ENCODE data around the gene LMO1.
A peak's percentile ranks its signal among the peaks of the same experiment; 100 is the strongest.

Gene LMO1

DNA sequence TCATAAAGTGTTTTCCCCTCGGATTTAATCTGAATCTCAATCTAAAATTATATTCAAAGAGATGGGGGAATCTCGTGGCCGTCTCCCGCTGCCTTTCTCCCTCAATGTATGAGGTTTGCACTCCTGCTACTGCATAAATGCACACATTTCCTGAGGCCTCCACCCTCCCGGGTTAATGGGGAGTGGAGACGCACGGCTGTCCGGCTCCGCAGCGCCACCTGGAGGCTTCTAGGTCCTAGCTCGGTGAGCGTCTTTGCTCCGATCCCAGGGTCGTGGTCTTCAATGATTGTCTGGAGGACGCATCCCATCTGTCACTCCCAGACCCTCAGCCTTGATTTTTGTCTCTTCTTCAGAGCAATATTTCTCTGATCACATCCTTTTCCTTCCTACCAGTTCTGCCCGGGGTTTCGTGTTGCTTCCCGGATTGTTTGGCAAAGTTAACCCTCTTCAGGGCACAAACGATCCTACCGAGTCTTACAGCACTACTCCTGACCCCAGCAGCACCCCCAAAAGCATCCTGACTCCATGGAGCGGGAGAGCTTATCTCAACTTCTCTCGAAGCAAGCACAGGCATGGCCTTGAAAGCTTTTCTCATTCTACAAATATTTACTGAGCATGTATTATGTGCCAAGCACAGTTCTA is at the start of gene LMO1:
Gene LMO1 (minus strand): TSS at position 110 of the 642 bp plus-strand sequence. CDS start 516 bp downstream, outside the sequence.
- peak; percentile 92 for DNase-seq (ENCODE audit: low spot score)

DNA sequence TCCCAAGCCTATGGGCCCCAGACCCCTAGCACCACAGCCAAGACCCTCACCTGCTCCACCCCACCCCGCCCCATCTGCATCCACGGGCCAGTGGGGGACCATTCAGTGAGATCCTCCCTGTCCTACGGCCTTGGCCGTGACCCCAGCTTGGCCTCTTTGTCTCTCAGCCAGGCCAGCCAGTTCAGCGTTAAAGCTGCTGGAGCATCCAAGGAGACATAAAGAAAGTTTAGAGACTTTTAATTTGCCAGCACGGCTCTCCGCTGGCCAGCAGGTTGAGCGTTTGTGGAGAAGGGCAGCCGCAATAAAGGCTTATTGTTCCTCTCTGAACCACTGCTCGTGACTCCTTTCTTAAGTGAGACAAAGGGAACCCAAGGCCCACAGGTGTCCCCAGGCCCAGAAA is 49.3 kb upstream of the LMO1 start:
- no peak for DNase-seq (ENCODE audit: low spot score)

DNA sequence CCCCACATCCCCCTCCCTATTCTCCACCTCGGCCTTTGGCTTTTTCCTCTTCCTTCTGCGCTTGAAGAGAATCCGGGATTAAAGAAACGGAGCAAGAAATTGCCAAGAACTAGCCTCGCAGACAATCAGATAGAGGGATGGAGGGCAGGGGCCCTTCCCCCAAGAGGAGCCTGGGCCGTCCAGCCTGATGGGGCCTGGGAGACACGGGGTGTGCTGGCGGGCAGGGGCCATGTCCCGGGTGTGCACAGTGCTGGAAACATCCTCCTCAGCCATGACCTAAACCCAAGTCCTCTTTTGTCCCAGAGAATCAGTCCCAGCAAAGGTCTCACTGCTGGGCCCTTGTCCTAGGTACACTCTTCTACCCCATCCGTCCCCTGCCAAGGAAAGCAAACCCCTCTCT is 47.7 kb upstream of the LMO1 start:
- DNase-seq (ENCODE audit: low spot score), result no peak

DNA sequence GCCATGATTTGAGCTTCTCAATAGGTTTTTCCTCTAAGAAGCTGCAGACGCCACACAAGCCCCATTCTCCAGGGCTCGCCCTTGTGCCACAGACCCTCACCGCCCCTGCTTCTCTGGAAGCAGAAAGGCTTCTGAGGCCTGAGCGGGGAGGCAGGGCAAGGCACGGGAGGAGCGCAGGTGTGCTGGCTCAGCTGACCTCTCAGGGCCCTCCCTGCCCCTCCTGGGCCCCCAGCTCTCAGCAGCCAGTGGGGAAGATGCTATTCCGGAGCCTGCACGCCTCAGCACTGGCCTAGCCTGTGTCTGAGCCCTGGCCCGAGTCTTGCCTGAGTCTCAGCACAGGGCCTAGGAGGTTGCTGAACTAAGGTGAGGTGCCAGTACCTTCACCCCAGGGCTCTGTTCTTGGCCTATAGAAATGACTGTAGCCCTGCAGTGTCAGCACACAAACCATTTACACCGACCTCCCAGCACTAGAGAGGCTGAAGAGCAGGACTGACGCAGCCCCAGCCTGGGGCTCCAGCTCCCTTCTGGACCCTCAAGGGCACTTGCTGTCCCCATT is 47.1 kb upstream of the LMO1 start:
- DNase-seq (ENCODE audit: low spot score), result no peak

DNA sequence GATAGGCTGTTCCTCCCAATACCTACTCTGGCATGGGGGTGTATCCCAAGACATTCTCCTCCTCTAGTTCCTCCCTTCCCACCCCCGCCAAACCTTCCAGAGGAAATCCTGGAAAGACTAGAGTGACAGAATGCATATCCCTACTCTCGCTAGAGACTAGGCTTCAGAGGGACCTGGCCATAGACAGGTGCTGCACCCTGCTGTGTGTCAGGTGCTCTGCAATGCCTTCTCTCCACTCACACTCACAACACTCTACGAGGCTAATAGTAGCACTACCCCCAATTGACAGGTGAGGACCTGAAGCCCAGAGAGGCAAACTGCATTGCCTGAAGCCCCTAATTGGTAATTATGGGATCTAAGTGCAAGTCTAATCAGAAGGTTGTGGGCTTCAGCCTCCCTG is 46.2 kb upstream of the LMO1 start:
- DNase-seq (ENCODE audit: low spot score), result no peak

DNA sequence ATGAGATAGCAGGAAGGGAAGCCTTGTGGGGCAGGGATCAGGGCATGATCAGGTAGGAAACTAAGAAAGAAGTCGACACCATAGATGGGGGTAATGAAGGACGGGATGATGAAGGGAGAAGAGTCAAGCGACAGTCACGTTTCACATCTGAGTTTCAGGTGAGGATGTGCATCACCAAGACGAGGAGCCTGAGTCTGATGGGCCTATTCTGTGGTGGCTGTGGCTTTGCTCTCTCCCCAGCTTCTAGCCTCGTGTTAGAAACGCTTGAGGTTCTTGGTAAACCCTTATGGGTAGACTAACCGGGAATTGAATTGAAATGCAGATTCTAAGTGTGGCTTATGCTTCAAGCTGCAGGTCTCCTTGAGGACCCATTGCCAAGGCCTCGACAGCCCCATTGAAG is 45.6 kb upstream of the LMO1 start:
- DNase-seq (ENCODE audit: low spot score), result no peak

DNA sequence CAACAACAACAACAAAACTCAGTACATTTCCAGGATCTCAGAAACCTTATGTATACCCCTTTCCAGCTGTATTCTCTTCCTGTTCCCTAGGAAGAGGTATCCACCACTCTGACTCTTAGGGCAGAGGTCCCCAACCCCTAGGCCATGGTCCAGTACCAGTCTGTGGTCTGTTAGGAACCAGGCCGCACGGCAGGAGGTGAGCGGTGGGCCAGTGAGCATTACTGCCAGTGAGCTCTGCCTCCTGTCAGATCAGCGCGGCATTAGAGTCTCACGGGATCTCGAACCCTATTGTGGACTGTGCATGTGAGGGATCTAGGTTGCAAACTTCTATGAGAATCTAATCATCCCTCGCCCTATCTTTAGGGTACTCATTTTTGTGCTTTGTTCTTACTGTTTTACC is 43.9 kb upstream of the LMO1 start:
- DNase-seq (ENCODE audit: low spot score), result no peak

DNA sequence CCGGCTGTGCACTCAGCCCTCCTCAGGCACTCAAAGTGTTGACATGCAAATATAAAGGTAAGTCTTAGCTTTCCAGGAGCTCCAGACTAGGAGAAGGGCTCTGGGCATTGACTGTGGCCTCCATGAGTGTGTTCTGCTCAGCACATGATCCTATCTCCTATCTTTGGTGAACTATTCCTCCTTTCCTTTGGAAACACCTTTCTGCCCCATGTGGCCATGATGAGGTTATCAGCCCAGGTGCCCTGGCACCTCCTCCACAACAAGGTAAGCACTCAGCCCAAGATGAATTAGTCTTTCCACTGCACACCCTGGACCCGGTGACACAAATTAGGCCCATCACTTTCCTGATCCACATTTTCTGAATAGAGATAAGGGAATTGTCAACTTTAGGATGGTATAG is 37.9 kb upstream of the LMO1 start:
- DNase-seq (ENCODE audit: low spot score), result no peak

DNA sequence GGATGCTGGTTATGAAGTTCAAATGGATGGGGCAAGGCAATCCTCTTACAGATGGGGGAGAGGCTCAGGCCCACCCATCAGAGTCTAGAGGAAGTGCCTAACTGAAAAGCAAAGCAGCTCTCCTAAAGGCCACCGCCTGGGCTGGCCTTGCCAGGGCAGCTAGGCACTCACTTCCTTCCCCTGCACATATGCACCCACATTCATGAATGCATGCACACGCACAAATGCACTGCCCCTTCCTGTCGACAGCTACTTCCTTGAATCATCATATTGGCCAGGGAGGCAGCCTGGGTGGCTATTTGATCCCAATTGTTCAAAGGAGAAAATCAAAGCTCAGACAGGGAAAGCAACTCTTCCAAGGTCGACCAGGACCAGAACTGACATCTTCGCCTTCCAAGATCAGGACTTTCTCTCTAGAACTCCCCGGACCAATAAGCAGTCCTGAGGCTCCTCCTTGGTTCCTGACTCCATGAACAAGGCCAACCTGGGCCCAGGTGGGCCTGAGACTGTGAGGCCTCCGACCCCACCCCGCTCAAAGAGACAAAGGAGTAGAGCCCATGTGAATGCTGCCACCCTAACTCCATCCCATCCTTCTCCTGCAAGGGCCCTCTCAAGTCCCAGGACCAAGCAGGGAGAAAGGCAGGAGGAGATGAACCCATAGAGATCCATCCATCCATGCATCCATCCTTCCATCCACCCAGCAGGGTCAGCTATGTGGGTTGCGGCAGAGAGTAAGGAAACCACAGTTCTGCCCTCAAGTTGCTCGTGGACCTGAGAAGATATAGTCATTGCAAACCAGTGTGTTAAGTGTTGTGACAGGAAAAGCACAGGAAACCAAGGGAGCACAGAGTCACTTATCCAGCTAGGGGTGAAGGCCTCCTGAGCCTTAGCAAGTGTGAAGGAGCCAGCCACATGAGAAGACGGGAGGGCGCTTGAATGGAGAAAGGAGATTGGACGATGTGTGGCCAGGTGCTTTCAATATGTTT is 35.4 kb upstream of the LMO1 start:
- DNase-seq (ENCODE audit: low spot score), result no peak

DNA sequence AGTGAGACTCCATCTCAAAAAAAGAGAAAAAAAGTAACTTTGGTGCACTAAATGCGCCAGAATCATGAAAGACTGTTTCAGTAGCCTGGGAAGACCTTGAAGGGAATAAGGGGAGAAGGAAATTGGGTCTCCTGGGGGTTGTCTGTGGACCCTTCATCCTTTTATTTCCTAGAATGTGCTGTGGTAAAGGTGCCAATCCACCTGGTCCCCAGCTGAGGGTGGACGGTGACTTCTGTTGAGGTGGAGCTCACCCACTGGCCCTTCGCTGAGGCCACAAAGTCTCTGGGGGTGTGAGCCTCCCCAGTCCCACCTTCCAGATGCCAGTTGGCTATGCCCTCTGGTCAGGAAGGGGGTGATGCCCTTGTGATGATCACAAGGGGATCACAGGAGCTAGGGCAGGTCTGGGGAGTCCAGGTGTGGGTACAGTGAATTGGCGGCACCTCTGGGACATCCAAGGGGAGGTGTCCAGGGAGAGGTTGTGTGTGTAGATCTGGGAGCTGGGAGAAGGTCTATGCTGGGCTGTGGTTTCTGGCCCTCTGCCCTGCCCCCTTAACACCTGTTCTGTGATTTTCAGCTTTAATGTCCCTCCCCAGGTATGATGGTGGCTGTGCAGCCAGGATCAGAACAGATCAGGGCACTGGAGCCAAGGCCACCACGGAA is 34.2 kb upstream of the LMO1 start:
- DNase-seq (ENCODE audit: low spot score), result no peak

DNA sequence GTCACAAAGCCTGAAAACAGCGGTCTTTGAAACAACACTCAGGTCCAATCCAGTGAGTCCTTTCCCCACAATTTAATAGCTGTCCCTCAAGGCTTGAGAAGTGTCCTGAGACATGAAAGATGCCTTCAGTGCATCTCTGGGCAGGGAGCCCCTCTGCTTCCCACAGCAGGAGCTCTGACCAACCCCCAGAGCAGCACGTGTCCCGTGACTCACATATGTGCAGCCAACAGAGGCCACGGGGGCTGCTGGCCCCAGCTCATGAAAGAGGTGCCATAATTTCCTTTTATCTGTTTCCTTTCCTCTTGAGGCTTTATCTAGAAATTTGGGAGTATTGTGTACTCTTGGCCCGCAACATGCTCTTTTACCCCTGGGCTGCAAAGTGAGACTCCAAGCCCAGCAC is 33.2 kb upstream of the LMO1 start:
- no peak for DNase-seq (ENCODE audit: low spot score)

DNA sequence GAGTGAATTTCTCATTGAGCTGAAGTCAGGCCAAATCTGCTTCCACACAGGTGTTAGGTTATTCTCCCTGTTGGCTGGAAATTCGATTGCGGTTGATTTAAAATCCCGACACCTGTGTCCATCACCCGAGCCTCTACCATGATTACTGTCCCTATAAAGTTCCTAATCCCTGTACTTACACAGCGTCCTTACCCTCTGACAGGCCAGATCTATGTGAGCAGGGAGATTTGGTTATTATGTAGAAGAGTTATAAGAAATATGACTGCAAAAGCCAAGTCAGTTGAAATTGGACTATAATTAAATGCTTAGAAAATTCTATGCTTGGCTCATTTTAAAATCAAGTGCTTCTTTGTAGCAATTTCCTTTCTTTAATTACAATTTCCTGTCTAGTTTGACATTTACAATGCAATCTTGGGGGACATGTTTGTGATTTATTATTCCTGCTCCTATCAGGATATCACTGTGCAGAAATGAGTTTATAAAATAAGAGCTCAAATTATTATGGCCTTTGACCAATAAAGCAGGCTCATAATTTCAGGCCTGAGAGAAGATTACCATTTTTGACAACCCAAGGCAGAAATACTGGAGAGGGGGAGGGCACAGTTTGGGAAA is 32.5 kb upstream of the LMO1 start:
- DNase-seq (ENCODE audit: low spot score), result no peak

DNA sequence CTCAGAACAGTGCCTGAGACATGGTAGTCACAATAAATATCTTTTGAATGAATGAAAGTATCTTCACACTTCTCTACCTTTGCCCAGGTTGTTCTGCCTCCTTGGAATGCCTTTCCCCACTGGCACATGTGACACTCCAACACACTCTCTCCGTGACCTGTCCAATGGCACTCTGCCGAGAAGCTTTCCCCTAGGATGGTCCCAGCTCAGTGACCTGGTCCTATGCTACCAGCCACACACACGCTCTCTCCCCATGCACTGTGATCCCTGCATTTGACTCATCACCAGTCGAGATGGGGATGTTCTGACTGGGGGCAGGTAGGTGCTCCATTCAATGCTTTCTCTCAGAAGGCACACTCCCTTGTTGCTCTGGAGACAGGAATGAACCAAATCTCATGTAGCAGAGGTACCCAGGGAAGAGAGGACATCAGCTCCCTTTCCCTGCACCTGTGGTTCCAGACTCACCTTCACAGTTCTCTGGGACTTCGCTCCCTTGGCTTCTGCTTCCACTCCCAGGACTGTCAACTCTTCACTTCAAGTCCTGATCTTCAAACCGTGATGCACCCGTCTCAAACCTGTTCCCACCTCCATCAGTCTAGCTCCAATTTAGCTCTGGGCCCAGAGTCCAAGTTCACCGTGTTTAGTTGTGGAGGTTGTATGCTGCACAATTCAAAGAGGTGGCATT is 30.7 kb upstream of the LMO1 start:
- DNase-seq (ENCODE audit: low spot score), result peak; percentile 32

DNA sequence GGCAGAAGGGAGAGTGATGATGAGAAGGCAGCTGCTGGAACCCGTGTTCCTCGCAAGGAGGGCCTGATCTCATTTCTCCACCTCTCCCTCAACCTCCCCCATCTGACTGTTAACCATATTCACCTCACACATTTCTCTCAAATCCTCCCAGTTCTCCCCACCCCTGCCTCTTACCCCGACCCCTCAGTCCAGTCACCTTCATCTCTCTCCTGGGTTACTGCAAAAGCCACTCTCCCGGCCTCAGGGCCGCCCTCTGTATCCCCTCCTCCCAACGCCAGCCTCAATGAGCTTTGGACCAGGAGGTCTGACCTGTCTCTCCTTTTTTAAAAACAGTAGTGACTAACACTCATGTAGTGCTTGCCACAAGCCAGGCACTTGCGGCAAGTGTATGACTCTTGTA is 29.5 kb upstream of the LMO1 start:
- DNase-seq (ENCODE audit: low spot score), result no peak

DNA sequence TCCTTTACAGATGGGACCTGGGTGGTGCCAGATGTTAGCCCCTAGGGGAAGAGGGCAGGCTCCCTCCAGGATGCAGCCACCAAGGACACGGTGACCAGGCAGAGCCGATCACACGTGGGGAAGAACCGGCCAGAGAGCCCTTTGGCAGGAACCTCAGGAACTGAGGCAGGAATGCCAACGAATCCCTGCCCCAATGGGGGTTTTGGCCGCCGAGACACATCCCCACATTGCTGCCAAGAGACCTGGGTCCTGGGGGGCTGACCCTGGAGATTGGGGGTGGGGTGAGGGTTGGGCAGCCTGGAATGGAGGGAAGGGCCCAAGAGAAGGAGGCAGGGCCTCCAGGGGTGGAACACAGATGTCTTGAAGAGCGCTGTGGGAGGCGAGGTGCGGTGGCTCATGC is 28.7 kb upstream of the LMO1 start:
- DNase-seq (ENCODE audit: low spot score), result peak; percentile 39

DNA sequence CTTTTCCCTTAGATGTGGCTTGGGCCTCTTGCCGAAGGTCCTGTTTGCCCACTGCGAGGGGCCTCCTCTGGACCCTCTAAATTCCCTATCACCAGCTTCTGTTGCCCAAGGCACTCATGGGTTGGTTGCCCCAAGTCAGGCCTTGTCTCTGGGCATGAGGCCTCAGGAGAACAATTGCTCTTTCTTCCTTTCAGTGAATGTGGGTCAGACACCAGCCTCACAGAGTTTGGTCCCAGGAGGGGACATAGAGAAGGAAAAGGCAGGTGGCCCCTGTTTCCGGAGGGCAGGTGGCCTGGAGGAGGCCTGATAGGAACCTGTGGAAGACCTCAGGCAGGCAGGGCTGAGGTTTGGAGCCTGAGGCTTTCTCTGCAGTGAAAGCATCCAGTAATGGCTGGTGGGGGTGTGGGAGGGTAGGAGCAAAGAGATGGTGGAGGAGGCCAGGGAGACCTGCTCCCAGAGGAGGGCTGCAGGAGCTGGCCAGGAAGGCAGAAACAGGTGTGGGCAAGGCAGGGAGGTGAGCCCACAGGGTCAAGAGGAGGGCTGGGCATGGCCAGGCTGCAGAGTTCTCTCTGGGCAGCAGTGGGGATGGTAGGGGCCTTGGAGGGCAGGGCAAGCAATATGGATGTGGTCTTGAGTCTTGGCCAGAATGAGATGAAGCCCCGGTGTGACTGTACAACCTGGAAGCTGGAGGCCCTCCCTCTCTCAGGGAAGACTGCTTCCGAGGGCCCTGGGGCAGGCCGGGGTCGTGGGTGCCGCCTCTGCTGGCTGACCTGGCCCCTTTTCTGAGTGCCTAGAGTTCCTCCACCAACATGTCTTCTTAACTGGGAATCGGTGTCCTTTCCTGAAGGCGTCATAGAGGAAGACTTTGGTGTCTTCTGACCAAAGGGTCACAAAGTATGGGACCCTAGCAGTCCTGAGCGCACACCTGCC is 28.0 kb upstream of the LMO1 start:
- peak; percentile 42 for DNase-seq (ENCODE audit: low spot score)

DNA sequence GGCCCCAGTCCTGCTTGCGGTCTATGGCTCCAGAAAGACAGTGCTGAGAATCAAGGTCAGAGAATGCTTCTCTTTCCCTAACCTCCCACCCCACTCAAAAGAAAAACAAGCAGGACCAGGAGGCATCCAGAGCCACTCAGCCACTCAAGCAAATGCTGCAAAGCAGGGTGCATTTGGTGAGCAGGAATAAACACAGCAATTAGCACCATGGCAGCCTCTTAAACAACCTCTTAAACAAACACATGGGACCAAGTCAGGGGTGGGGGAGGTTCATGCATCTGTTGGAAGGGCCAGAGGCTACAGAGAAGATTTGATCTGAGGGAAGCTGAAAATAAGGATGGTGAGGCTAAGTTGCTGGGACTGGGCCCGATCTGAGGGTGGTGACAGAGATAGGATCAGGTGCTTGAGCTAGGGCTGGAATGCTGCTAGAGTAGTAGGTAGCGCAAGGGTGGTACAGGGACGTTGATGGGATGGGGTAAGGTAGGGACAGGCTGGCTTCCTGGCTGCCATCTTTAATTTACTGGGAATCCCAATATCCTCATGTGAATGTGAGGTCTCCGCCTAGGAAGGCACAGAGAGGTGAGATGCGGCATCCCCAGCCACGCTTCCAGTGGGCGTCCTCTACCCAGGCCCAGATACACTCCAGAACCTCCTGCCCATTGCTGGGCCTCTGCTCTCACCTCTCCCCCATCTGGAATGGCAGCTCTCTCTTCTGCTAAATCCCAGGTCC is 26.6 kb upstream of the LMO1 start:
- peak; percentile 49 for DNase-seq (ENCODE audit: low spot score)

DNA sequence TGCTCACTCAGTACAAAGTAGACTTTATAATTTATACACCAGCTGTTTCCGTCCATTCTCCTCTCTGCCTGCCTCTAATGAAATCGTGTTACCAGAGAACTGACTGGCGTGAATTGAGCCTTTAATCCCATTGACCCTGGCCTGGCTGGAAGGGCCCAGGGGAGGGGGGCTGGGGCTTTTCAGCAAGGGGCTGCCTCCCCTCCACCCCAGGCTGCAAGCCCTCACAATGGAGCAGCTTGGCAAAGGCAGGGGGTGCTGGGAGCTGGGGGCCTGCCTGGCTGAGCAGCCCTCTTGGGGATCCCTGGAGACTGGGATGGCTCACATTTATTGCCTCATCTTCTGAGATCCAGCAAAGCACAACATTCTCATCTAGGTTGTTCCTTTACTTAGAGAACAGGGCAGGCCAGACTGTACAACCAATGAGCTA is 25.8 kb upstream of the LMO1 start:
- peak; percentile 82 for DNase-seq (ENCODE audit: low spot score)

DNA sequence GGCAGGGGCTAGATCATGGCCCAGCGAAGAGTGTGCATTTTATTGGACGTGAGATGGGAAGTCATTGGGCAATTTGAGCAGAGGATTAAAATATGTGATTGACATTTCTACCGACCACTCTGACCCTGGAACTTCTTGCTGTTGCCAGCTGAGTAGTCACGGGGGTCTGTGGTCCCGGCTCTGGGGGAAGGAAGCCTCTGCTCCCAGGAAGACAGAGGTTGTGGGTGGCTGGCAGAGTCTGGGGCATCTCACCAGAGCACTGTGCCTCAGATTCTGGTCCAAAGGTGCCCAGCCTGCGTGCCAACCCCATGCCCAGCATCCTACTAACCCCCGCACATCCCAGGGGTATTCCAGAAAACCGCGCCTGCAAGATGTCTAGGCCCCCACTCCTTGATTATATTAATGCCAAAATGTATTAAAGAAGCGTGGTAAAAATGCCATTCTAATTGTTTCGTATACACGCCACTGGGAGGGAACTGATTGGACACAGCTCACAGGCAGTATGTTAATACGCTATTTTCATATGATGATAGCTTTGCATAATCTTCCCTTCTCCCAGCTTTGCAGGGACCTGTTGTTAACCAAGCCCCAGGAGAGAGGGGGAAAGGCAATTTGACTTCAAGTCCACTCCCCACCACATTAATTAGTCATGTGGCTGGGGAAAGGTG is 25.3 kb upstream of the LMO1 start:
- peak; percentile 49 for DNase-seq (ENCODE audit: low spot score)
